Measurements from ENCODE around the gene CNIH3. TPM values are rescaled to one million over a fixed set of nuclear protein-coding genes. Genes with fewer than 3 reads are reported as not detected.

Gene CNIH3
- total RNA-seq, 1 experiment from 2014 or later, result 1.8 TPM

GRCh38 chr1:224726441-224727182 is 110.5 kb downstream of the CNIH3 start:
- no peaks in the 10 kb centered on the region for H3K79me2 ChIP-seq (ENCODE audit: insufficient read depth, low read length)
- BruUV-seq (replicated peaks), result no TSS peak
- ATAC-seq (no peak), DNase-seq (ENCODE audit: low read depth, low spot score) (no peak)
- no peaks in the 10 kb centered on the region for H3K9me2 ChIP-seq (ENCODE audit: insufficient read depth)
- no peak overlapping the region for H3K9ac ChIP-seq (ENCODE audit: low read length)
- H2AFZ ChIP-seq (ENCODE audit: low read depth, low read length, poor library complexity, severe bottlenecking), result no peak overlapping the region
- CTCF ChIA-PET, result no interaction called here
- POLR2A ChIA-PET, result no interaction called here
- H3K4me3 ChIP-seq (replicated peaks in 1 of 2; ENCODE audit: low read depth in 1 of 2, low read length in 2 of 2), result no peak overlapping the region
- intact Hi-C loops (cut with micrococcal nuclease), result no loop called here
- no peaks in the 10 kb centered on the region for H4K20me1 ChIP-seq (ENCODE audit: insufficient read depth)
- TF ChIP-seq SIN3A (IDR thresholded peaks at IDR 0.05; ENCODE audit: low read depth), result no peak
- no peak for TF ChIP-seq TCF7L2 (IDR thresholded peaks at IDR 0.05; ENCODE audit: borderline replicate concordance, extremely low read depth, insufficient read depth, insufficient read length)
- TF ChIP-seq EGR1 (IDR thresholded peaks at IDR 0.05; ENCODE audit: low read depth), result no peak
- no peak for TF ChIP-seq SRF (IDR thresholded peaks at IDR 0.05; ENCODE audit: low read depth)
- TF ChIP-seq ZBTB33 (IDR thresholded peaks at IDR 0.05; ENCODE audit: extremely low read depth, insufficient replicate concordance, low read length), result no peak
- no peak for TF ChIP-seq MAX (IDR thresholded peaks at IDR 0.05)
- TF ChIP-seq REST (IDR thresholded peaks at IDR 0.05; ENCODE audit: low read depth), result no peak
- TF ChIP-seq ZFX (IDR thresholded peaks at IDR 0.05), result no peak
- no peak for TF ChIP-seq CTCF (IDR thresholded peaks at IDR 0.05 in 2 of 3, conservative IDR thresholded peaks at IDR 0.05 in 1 of 3; ENCODE audit: borderline replicate concordance in 1 of 3, insufficient read depth in 1 of 3, low read depth in 2 of 3, low read length in 2 of 3)
- no peaks in the 10 kb centered on the region for H3K4me1 ChIP-seq (ENCODE audit: control insufficient read depth in 1 of 2, insufficient read depth in 2 of 2, low read length in 2 of 2)
- no peak overlapping the region for H3K4me2 ChIP-seq (ENCODE audit: low read length)
- no peaks in the 10 kb centered on the region for H3K27me3 ChIP-seq (ENCODE audit: insufficient read depth, low read length)
- no peaks in the 10 kb centered on the region for H3K9me3 ChIP-seq (ENCODE audit: control insufficient read depth in 1 of 2, insufficient read depth in 1 of 2, low read depth in 1 of 2, low read length in 2 of 2)
- RAD21 ChIA-PET (ENCODE audit: low non-redundant PET in 1 of 2, low total read pairs in 2 of 2, uncharacterized antibody in 2 of 2, unreplicated experiment in 2 of 2), result no interaction called here
- no peaks in the 10 kb centered on the region for H3K36me3 ChIP-seq (ENCODE audit: control insufficient read depth in 1 of 2, insufficient read depth in 2 of 2, low read length in 2 of 2)
- H3K27ac ChIP-seq (ENCODE audit: low read depth, low read length), result no peak overlapping the region

All from HCT116 (cell line).